Stimulated activated CD8-positive, alpha-beta memory T cell treated with anti-CD3 and anti-CD28 coated beads, Interleukin-12 subunit alpha, Interleukin-12 subunit beta, amount 100 ng/mL, for 24 hours (primary cell): Measurements from ENCODE around the gene RADIL.

Experiments used
- DNase-seq: peaks from one replicate; pipeline ENCODE4 v3.0.0-alpha.2; 2020; ENCODE audit errors: extremely low read depth

RADIL gene

DNA sequence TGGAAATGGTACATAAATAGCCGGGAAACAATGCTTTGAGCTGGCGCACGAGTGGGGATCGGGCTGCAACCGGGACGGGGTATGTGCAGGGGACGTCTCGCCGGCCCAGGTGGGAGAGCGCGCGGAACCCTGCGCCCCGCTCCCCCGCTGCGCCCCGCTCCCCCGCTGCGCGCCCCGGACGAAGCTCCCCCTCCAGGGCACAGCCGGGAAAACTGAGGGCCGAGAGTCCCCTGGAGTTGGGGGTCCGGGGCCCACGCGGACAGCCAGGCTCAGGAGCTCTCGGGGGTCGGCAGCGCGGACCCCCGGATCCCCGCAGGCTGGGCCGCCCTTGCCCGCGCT is 514 bp downstream of the RADIL start:
- no peak for DNase-seq

DNA sequence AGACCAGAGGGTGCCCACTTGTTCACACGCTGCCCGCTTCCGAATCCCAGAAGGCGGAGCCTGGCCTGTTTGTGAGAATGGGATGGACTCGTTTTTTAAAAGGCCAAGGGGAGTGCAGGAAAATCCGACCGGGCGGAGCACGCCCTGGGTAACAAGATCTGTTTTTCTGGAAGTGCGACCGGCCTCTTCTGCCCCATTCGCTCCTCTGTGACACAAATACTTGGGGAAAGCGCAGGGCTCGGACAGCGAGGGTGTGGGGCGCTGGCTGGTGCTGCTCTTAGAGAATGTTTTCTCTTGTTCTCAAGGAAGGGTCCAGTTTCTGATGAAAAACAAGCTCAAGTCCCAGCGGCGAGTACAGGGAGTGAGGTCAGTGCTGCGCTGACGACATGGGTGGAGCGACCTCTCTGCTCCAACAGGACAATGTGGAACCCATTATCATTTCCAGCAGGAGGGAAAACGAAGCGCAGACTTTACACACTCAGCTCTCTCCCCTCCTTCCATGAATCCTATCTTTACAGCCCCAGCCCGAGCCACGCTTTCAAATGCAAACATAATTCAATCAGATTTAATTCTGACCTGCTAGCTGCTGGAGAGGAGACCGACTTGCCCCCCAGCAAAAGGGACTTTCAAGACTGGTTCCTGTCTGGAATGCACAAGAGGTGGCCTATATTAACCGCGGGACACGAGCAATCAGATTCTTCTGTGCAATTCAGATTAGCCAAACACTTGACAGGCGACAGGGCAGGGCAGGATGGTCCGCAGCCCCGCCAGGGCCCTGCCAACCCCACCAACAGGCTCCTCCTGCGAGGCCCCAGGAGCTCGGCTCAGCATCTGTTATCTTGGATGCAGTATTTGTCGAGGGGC is 1.1 kb downstream of the RADIL start:
- no peak for DNase-seq

DNA sequence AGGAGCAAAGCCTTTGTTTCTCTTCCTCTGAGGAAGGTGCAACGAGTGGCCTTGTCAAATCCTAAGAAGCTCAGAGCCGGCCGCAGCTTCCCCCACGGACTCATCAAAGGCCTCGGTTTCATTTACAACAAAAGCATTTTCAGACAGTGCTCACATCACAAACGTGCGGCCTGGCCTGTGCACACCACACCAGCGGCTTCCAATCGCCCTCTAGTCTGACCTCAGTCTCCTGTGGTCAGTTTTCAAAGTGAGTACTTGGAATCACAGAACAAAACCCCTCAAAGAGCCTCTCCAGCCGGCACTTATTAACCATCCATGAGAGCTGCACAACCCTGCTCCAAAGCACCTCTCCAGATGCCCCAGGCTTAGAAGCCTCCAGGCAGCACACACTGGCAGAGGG is 3.3 kb downstream of the RADIL start:
- no peak for DNase-seq

DNA sequence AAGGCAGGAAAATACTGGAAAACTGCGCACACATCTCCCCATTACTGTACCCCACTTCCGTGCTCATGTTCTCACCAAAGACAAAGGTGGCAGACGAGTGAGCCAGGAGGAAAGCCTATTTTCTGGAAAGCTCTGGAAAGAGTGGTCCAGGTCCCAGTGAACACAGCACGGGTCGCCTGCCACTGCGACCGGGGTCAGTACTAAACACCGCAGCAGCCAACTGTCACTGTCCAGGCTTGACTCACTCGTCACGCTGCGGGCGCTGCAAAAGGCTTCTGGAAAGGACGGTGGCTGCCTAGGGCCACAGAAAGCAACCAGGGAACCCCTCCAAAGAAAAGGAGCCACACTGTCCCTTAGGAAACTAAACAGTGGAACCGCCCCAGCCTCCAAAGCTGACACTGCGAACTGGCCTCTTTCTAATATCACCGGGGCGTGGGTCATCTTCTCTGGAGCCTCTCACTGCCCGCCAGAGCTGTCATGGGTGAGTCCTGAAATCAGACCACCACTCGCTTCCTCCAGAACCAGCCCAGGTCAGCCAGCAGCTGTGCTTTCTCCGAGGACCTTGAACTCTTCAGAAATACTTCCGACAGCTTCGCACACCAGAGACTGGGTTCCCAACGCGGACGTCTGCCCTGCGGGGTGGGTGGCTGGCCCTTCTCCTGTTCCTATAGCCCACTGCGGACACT is 4.0 kb downstream of the RADIL start:
- no peak for DNase-seq

DNA sequence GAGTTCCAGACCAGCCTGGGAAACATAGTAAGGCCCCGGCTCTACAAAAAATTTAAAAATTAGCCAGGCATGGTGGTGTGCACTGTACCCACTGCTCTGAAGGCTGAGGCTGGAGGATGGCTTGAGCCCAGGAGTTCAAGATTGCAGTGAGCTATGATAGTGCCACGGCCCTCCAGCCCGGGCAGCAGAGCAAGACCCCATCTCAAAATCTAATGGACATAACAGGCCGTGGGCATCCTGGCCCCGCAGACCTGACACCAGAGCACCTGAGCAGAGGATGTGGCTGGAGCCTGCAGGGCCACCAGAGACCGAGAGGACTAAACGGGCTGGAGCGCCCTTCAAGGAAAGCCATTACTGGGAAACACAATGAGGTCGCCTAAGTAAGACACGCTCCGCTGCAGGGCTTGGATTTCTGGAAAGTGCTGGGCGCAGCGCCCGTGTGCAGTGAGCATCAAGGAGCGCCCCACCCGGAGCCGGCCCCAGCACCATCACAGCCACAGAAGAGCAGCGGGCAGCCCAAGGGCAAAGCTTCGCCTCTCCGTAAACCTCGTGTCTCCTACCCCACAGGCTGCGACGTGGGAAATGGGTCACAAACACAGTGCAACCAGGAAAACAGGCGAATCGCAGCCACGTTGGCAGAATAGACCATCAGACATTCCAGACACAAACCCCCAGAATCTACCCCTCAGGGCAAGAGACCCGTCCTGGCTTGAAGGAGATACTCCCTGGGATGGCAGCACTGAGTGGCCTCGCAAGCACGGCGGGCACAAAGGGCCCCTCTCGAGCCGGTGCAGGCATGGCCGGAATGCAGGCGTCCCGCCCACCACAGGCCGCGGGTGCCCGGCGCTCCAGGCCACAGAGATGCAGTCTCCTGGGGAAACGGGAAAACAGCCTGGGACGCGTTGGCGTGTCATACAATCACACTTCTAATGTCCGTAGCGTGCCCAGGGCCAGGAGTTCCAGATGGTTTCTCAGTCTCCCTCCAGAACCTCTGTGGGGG is 4.9 kb downstream of the RADIL start:
- no peak for DNase-seq

DNA sequence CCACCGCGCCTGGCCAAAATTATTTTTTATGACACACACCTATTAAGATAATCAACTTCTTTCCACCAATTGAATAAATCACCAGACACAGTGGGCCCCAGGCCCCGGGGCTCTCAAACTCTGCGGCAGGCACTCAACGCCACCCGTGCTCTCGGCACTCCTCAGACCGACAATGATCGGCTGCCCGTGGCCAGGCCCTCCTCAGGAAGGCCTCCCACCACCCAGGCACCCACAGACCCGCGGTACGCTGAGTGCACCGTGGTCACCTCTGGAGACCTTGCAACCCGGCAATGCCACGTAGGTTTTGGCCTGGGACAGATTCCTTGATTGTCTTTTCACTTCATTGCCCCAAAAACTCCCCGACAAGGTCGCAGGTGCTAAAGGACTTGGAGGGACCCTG is 6.9 kb downstream of the RADIL start:
- no peak for DNase-seq

DNA sequence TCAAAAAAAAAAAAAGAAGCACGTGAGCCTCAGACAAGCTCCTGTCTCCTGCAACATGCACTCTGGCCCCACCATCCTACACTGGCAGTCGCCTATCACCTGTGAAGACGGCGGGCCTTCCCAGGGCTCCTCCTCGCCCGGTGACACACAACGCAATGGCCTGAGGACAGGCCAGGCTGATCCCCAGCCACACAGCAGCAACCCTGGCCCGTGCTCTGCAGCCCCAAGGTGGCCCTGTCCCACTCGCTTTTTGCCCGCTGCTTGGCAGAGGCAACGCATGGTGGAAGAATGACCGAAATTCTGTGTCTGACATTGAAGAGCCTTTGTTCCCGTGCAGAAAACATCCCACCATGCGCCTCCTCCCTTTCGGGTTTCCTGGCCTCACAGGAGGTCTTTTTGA is 8.1 kb downstream of the RADIL start:
- no peak for DNase-seq

DNA sequence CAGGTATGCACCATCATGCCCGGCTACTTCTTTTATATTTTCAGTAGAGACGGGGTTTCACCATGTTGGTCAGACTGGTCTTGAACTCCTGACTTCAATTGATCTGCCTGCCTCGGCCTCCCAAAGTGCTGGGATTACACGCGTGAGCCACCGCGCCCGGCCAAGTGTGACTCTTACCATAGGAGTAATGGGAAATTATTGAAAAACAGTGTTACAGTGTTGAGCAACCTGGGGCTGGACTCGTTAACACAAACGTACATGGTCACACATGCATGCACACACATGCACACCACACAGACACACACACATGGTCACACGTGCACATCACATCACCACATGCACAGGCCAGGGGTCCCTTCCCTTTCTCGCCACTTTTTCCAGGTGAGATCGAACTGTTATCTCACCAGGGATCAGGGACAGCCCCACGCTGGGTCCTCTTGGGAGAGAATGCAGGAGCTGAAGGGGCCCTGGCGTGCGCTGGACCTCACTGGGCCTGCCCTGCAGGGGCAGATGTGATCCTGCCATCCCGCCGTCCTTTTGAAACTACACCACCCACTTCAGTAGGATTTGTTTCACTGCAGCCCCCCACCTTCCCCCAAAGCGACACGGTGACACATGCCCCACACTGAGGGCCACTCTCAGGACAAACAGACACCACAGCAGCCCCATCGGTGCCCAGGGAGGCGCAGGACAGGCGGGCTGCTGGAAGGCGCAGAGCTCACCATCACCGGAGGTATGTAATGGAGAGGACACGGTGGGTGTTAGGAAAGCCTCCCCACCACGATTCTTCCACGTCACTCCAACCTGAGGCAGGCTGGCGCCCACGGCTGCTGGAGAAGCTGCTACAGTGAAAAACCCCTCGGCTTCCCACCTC is 10.2 kb downstream of the RADIL start:
- no peak for DNase-seq

DNA sequence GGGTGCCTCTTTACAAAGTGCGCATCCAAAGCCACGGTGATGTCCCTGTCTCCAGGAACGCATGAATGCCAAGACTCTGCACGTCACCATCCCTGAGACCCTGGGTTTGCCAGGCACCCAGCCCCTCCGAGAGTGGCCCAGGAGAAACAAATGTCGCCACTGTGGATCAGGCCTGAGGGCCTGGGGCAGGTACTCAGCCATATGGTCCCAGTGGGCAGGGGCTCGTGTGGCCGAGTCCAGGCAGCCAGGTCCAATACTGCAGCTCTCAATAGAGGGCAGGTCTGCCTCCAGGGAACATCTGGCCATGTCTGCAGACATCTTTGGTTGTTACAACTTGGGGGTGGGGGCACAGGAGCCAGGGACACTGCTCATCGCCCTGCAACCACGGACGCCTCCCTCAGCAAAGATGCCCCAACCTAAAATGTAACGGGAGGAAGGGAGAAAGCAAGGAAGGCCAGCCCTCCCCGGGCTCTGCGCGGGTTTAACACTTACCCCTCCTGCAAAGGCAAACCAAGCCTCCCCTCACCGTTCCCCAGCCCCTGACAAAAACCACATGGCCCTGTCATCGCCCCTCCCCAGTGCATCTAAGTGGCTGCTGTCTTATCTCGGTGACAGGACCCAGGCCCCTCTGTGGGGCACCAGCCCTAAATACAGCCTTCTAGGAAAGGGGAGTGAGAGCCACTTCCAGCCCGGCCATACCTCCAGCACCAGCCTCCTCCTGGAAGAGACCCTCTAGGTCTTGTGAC is 11.4 kb downstream of the RADIL start:
- no peak for DNase-seq

DNA sequence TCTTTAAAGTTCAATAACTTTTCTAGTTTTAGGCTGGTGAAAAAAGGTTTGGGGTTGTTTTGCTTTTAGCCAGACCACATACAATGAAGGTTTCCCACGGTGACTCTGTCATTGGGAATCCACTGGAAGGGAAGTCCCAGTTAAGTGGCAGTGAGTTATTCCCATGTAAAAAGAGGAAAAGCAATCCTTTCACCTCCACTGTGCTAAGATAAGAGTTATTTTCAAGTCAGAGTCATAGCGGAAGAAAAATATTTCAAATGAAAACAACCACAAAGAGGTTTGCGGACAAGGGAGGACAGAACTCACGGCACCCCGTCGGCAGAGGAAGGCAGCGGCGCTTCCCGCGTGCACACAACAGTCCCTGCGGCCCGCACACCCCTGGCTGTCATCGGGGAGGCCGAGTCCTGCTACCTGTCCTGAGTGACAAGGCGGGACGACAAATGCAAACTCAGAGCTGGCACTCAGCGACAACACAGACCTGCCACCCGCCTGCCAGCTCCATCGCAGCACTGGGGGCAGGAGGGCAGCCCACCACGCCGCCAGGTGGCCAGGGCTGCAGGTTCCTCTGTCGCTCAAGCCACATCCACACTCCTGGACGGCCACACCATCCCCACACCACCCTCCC is 12.3 kb downstream of the RADIL start:
- no peak for DNase-seq

DNA sequence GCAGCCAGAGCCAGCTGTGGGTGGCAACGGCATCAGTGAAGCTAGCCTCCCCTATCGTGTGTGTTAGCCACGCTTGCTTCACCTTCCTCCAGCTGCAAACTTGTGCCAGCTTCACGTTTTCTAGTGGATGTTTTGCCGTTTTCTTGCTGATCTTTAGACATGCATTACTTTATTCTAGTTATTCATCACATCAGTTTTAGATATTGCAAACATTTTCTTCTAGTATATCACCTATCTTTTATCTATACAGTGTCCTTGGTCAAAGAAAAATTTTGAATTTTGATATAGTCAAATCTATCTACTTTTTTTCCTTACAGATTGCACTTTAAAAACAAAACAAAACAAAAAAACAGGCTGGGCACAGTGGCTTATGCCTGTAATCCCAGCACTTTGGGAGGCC is 15.0 kb downstream of the RADIL start:
- no peak for DNase-seq

DNA sequence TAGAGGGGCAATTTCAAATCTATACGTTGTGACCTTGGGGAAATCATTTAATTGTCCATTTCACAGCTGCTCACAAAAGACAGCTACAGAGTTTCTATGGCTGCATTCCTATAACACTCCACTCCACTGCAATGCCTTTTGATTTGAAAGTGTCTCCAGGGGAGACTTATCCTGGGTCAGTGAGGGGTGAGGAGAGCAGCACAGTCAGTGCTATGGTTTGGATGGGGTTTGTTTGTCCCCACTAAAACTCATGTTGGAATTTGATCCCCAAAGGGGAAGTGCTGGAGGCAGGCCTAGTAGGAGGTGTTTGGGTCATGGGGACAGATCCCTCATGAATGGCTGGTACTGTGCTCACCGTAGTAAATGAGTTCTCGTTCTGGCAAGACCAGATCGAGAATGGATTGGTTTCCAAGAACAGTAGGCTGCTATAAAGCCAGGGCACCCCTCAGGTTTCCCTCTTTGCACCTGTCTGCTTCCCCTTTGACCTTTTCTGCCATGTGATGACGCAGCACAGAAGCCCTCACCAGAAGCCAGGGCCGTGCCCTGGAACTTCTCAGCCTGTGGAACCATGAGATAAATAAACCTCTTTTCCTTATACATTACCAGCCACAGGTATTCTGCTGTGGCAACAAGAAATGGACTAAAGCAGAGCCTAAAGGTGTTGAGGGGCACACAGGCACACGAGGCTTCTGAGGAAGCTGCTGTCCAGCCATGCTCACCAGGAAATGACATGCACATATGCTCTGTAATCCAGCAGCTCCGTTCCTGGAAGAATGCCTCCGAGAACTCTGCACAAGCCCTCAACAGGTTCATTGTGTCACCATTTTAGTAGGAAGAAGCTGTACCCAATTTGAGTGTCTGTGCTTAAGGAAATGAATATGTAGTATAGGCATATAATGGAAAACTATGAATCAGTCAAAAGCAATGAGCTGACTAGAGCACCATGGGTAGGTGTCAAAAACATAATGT is 16.7 kb downstream of the RADIL start:
- DNase-seq, result no peak

DNA sequence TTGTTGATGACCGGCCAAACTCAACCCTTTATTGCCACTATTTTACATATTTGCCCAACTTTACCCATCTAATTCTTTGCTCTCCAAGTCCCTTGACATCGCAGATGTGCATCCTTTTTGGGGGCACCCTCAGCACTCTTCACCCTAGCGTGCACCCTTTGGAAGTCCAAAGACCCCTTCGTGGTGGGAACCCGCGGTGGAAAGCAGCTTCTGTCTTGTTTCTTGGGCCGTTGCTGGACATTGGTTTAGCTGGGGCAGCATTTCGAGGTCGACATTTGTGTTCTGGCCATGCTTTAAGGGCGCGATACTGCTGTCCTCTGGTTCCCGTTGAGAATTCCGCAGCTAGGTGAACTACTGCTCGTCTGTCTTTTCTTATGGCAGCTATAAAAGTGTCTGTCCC is 21.4 kb downstream of the RADIL start:
- DNase-seq, result no peak

DNA sequence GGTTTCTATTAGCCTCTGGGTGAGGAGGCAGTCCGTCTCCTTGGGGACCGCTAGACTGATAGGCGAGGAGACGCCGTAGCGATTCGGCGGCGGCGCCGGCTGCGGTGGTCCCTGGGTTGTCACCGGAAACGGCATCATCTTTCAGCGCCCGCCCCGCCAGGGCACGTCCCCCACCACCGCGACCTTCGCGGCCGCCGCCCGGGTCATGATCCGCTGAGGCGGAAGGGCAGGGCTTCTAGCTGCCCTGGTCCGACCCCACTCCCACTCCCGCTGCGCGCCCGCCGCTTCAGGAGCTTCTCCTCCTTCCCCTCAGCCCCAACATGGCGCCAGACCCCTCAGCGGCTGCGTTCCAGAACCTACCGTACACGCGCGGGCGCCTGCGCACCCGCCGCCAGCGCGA is 21.8 kb downstream of the RADIL start, which contains the start of gene PAPOLB:
PAPOLB (minus strand) TSS at position 358 of the 400 bp plus-strand sequence; CDS start at position 138, 220 bp downstream.
- DNase-seq, result no peak

DNA sequence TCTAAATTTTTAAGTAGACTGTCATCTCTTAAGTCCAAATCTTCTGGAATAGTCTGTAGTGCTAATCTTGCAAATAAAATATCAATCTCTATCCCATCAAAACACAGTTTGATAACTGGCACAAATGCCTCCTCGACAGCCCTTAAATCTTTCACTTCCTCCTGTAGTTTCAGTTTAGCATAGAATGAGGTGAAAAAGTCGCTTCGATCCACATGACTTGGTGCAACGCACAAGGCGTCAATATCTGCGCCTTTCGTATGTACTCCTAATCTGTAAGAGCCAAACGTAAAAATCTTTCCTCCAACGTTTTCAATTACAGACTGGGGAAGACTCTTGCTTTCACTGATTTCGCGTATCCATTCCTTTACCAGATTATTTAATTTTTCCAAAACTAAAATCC is 22.3 kb downstream of the RADIL start:
- DNase-seq, result no peak

DNA sequence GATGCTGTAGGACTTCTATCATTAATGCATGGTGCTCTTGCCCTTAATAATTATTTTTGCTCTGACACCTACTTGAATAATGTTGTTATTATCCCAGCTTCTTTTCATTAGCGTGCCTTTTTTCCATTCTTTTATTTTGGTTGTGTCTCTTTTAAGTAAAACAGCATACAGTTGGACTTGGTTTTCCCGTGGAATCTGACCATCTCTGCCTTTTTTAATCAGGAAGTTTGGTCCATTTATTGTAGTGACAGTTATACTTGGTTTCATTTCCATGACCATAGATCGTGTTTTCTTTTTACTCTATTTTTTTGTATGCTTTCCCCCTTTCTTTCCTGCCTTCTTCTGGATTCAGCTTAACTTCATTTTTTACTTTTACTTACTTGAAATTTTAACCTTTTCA is 26.3 kb downstream of the RADIL start:
- no peak for DNase-seq

DNA sequence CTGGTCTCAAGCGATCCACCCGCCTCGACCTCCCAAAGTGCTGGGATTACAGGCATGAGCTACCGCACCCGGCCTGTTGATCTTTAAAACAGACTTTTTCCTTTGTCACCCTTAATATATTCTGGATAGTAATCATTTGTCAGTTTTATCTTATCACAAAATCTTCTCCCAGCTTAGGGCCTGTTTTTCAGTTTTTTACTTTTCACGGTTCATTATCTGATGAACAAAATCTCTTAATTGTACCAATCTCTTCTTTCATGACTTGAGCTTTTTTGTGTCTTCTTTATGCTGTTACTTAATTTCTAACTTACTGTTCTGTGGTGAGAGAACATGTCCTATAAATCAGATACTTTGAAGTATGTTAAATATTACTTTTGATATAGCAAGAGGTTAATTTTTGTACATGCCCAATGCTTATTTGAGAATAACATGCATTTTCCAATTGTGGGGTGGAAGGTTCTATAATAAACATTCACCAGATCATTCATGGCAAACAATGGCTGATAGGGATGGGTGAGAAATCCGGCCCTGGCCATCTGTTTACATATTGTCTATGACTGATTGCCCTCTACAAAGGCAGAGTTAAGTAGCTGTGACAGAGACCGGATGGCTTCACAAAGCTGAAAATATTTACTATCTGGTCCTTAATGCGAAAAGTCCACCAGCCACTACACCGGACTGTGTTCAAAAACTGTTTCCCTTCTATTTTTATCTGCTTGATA is 27.0 kb downstream of the RADIL start:
- no peak for DNase-seq

DNA sequence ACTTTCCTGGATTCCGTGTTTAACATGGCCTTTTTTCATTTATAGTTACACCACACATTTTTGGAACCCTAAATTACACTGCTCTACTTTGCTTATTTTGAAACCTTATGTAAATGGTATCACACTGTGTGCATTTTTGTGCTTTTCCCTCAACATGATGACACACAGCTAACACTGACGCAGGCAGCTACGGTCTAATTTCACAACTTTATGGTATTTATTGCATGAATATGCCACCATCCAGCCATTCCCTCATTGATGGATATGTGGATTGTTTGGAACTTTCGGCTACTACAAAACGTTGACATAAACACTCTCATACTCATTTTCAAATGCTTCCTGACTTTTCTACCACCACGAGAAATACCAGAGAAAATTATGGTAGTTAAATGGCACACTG is 28.6 kb downstream of the RADIL start:
- DNase-seq, result no peak
